Transverse colon (tissue), 4 donors: ENCODE results near the gene WDR18.
A peak's percentile ranks its signal among the peaks of the same experiment; 100 is the strongest.

ENCODE experiments used
- POLR2A ChIP-seq: fragments of 450-650 bp; IDR thresholded peaks from one replicate; pipeline ENCODE4 v1.6.1; 2016; ENCODE audit warnings: antibody characterized with exemption, mild to moderate bottlenecking, moderate library complexity
- POLR2AphosphoS5 ChIP-seq, 3 donors: sonication (generic); formaldehyde crosslinking; IDR thresholded peaks; one replicate each; pipeline ENCODE4 v1.6.1; 2016; ENCODE audit warnings: antibody characterized with exemption in 3 of 3
- TF ChIP-seq, protein P1 (sequence below), 5 experiments: fragments of 200-600 bp in 3 of 5; fragments of 450-650 bp in 2 of 5; sonication (generic) in 3 of 5; IDR thresholded peaks; 1 replicate in 2 of 5; 2 replicates in 3 of 5; pipeline ENCODE4 v1.5.1; 2016 to 2017; ENCODE audit warnings: antibody characterized with exemption in 5 of 5, inconsistent platforms in 3 of 5, mild to moderate bottlenecking in 2 of 5, moderate library complexity in 1 of 5

DNA sequence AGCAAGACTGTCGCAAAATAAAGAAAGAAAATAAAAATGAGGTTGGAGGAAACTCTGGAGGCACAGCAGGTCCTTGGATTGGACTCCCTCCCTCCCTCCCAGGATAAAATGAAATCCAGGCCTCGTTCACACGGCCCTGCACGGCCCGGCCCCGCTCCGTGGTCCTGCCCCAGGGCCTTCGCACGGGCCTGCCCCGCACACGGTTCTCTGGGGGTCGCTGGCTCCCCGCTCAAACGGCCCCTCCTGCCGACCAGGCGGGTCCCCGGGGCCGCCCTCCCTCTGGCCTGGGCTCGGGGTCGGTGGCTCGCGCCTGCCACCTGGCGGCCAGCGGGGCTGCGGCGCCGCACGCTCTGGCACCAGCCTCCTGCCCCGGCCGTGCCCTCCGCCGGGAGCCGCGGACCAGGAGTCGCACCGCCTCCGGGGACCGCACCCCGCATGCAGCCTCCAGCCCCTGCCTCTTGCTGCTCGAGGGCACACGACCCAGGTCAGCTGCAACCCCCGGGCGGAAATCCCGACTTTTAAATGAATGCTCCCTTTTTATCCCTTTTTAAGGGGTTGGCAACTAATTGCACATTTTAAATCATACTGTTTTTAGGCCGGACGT is 1.5 kb upstream of the WDR18 start:
- no peak for TF ChIP-seq POLR2AphosphoS5 (IDR thresholded peaks at IDR 0.05)
- no peak for TF ChIP-seq POLR2A
- TF ChIP-seq, protein P1, sequence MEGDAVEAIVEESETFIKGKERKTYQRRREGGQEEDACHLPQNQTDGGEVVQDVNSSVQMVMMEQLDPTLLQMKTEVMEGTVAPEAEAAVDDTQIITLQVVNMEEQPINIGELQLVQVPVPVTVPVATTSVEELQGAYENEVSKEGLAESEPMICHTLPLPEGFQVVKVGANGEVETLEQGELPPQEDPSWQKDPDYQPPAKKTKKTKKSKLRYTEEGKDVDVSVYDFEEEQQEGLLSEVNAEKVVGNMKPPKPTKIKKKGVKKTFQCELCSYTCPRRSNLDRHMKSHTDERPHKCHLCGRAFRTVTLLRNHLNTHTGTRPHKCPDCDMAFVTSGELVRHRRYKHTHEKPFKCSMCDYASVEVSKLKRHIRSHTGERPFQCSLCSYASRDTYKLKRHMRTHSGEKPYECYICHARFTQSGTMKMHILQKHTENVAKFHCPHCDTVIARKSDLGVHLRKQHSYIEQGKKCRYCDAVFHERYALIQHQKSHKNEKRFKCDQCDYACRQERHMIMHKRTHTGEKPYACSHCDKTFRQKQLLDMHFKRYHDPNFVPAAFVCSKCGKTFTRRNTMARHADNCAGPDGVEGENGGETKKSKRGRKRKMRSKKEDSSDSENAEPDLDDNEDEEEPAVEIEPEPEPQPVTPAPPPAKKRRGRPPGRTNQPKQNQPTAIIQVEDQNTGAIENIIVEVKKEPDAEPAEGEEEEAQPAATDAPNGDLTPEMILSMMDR (IDR thresholded peaks at IDR 0.05): peak in 4 of 5 experiments; percentile 85 to 97 (median 92)
